K562 (cell line): ENCODE results near the gene ZBTB39. TPM values are rescaled to one million over a fixed set of nuclear protein-coding genes. Genes with fewer than 3 reads are reported as not detected.

Source experiments
- ATF7 ChIP-seq: fragments of 450-650 bp; IDR thresholded peaks from 2 replicates; pipeline ENCODE4 v1.7.1; 2014; ENCODE audit warnings: mild to moderate bottlenecking, moderate library complexity
- BRD9 ChIP-seq: fragments of 450-650 bp; IDR thresholded peaks from 2 replicates; pipeline ENCODE4 v1.6.1; 2018; ENCODE audit warnings: low read depth; ENCODE audit not compliant: partially characterized antibody
- ERF ChIP-seq: fragments of 450-650 bp; formaldehyde crosslinking; IDR thresholded peaks from 2 replicates; pipeline ENCODE4 v1.4.0; 2020; ENCODE audit warnings: mild to moderate bottlenecking, mixed read lengths
- FOXM1 ChIP-seq, 2 experiments: fragments of 450-650 bp in 1 of 2; sonication (generic) in 1 of 2; formaldehyde crosslinking in 1 of 2; IDR thresholded peaks; 2 replicates each; pipeline versions ENCODE4 v1.6.1 to v1.9.0; 2017 to 2022; ENCODE audit warnings: low read depth in 2 of 2, mild to moderate bottlenecking in 2 of 2, missing genetic modification reagents in 1 of 2, moderate library complexity in 1 of 2
- GABPB2 ChIP-seq: fragments of 250-450 bp; sonication (Bioruptor Pico); conservative IDR thresholded peaks from 2 replicates; pipeline ENCODE4 v1.5.1; 2021; ENCODE audit warnings: mild to moderate bottlenecking
- HNRNPH1 ChIP-seq: fragments of 200-400 bp; formaldehyde crosslinking; optimal IDR thresholded peaks from 2 replicates; pipeline ENCODE3; 2017; ENCODE audit warnings: low read depth, mild to moderate bottlenecking, low read length, moderate library complexity
- KAT7 ChIP-seq: sonication (generic); formaldehyde crosslinking; IDR thresholded peaks from 2 replicates; pipeline ENCODE4 v1.8.0; 2022; ENCODE audit warnings: missing genetic modification reagents, mild to moderate bottlenecking, borderline replicate concordance
- L3MBTL2 ChIP-seq: fragments of 450-650 bp; IDR thresholded peaks from 2 replicates; pipeline ENCODE4 v1.6.1; 2016; ENCODE audit warnings: mild to moderate bottlenecking, moderate library complexity
- PCBP2 ChIP-seq: fragments of 200-400 bp; formaldehyde crosslinking; IDR thresholded peaks from 2 replicates; pipeline ENCODE4 v1.6.1; 2018; ENCODE audit warnings: low read length, low read depth, mild to moderate bottlenecking, moderate library complexity; ENCODE audit not compliant: poor library complexity, severe bottlenecking
- POLR2AphosphoS5 ChIP-seq: IDR thresholded peaks from 2 replicates; pipeline ENCODE4 v1.6.1; 2011; ENCODE audit warnings: mild to moderate bottlenecking, low read depth, low read length, moderate library complexity; ENCODE audit not compliant: control insufficient read depth, insufficient read depth
- SMARCE1 ChIP-seq: fragments of 450-650 bp; IDR thresholded peaks from 2 replicates; pipeline ENCODE4 v1.7.1; 2016; ENCODE audit warnings: mild to moderate bottlenecking
- SRSF1 ChIP-seq: fragments of 200-400 bp; formaldehyde crosslinking; IDR thresholded peaks from 2 replicates; pipeline ENCODE4 v1.6.1; 2017; ENCODE audit warnings: mild to moderate bottlenecking, low read depth, low read length, moderate library complexity
- YY1 ChIP-seq, 3 experiments: IDR thresholded peaks; 2 replicates each; pipeline ENCODE4 v1.6.1; 2011; ENCODE audit warnings: low read length in 2 of 3, mild to moderate bottlenecking in 2 of 3, moderate library complexity in 2 of 3, borderline replicate concordance in 1 of 3, control low read depth in 1 of 3, low read depth in 1 of 3; ENCODE audit not compliant: insufficient read depth in 3 of 3, insufficient replicate concordance in 2 of 3, control insufficient read depth in 1 of 3, insufficient read length in 1 of 3; ENCODE audit errors: extremely low read depth in 1 of 3
- ZKSCAN8 ChIP-seq: fragments of 200-800 bp; sonication (Bioruptor generic); IDR thresholded peaks from 2 replicates; pipeline ENCODE4 v1.6.1; 2016; ENCODE audit warnings: missing genetic modification characterization, missing compliant biosample characterization
- ZNF134 ChIP-seq: fragments of 250-450 bp; sonication (Bioruptor Pico); conservative IDR thresholded peaks from 2 replicates; pipeline ENCODE4 v1.4.0; 2020
- ZNF551 ChIP-seq: fragments of 250-450 bp; sonication (Bioruptor Pico); IDR thresholded peaks from 2 replicates; pipeline ENCODE4 v1.5.0; 2021; ENCODE audit warnings: mild to moderate bottlenecking, moderate library complexity
- polyA plus RNA-seq, 8 experiments: library from polyadenylated mRNA; depleted of rRNA in 4 of 8; stranded (reverse) in 5 of 8; unstranded in 3 of 8; fragments of >200 nt; fragmentation: Nextera tagmentation in 2 of 8; fragmentation: Illumina TruSeq in 1 of 8; extraction: Ambion mirVana in 2 of 8; extraction: Trizol in 1 of 8; gene quantifications; 2 replicates each; pipeline versions ENCODE4 v1.2.1 to v1.2.3, GENCODE V29; 2011 to 2014; ENCODE audit warnings: inconsistent platforms in 1 of 8, missing spikeins in 1 of 8
- total RNA-seq, 7 experiments: library from RNA; depleted of rRNA in 6 of 7; stranded (reverse); fragments of >200 nt in 6 of 7; fragmentation: Illumina TruSeq in 2 of 7; extraction: Trizol in 2 of 7; gene quantifications; 2 replicates each; pipeline versions ENCODE4 v1.2.1 to v1.2.3, GENCODE V29; 2011 to 2021; ENCODE audit warnings: low replicate concordance in 1 of 7
- TF ChIP-seq, protein P1 (sequence below): sonication (generic); formaldehyde crosslinking; IDR thresholded peaks from 2 replicates; pipeline ENCODE4 v1.8.0; 2023; ENCODE audit warnings: missing genetic modification reagents, mild to moderate bottlenecking, borderline replicate concordance

The ZBTB39 gene
- total and polyA plus RNA-seq, 9 of the 15 experiments (the other 6 are each of a cell fraction or from before 2014, with no cell fraction given) = 3.3 to 13.3 (median 8.6) TPM

DNA sequence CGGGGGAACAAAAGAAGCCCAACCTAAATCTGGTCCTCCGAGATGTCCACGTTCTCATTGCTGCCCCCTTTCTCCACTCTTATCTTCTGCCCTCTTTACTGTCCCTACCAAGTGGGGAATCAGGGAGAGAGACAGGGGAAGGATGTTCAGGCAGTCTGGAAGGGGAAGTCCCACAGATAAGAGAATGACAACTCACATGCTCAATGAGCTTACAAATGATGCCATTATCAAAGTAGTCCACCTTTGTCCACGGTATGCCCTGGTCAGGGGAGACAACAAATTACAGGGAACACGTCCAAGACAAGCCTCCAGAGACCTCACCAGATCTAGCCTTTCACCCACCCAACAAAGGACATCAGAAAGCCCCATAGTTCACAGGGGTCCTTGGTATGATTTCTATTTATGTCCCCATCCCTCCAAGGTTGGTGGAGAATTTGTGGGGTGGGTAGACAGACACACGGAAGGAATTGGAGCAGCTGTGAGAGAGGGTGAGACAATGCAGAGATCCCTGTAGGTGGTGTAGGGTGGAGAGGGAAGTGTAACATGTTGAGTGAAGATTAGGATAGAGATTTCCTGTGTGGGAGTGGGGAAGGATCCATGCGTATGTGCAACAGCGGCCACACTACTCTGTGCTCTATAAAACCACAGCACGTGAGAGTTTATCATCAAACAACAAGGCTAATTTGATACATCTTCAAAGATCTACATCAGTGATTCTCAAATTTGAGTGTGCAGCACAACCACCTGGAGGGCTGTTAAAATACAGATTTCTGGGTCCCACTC lies 32.9 kb upstream of the ZBTB39 start (continued):
- TF ChIP-seq PCBP2 (no peak), YY1 (IDR thresholded peaks at IDR 0.05; ENCODE audit: borderline replicate concordance in 1 of 3, control insufficient read depth in 1 of 3, extremely low read depth in 1 of 3, insufficient read depth in 3 of 3, insufficient read length in 1 of 3, insufficient replicate concordance in 2 of 3, low read depth in 1 of 3, low read length in 2 of 3) (no peak), ZKSCAN8 (CRISPR knock-in tag) (no peak), SRSF1 (no peak), FOXM1 (IDR thresholded peaks at IDR 0.05; ENCODE audit: low read depth) (peak; percentile 56; the same call in 1 of the 2 replicates), FOXM1 (CRISPR knock-in tag; IDR thresholded peaks at IDR 0.05; ENCODE audit: low read depth) (no peak), ZNF551 (CRISPR knock-in tag) (no peak), SMARCE1 (peak; percentile 76), L3MBTL2 (no peak), GABPB2 (CRISPR knock-in tag) (no peak), ERF (CRISPR knock-in tag) (no peak), ATF7 (no peak), POLR2AphosphoS5 (peak; percentile 47), HNRNPH1 (no peak), ZNF134 (CRISPR knock-in tag) (no peak), KAT7 (no peak), BRD9 (no peak)
- TF ChIP-seq, protein P1, sequence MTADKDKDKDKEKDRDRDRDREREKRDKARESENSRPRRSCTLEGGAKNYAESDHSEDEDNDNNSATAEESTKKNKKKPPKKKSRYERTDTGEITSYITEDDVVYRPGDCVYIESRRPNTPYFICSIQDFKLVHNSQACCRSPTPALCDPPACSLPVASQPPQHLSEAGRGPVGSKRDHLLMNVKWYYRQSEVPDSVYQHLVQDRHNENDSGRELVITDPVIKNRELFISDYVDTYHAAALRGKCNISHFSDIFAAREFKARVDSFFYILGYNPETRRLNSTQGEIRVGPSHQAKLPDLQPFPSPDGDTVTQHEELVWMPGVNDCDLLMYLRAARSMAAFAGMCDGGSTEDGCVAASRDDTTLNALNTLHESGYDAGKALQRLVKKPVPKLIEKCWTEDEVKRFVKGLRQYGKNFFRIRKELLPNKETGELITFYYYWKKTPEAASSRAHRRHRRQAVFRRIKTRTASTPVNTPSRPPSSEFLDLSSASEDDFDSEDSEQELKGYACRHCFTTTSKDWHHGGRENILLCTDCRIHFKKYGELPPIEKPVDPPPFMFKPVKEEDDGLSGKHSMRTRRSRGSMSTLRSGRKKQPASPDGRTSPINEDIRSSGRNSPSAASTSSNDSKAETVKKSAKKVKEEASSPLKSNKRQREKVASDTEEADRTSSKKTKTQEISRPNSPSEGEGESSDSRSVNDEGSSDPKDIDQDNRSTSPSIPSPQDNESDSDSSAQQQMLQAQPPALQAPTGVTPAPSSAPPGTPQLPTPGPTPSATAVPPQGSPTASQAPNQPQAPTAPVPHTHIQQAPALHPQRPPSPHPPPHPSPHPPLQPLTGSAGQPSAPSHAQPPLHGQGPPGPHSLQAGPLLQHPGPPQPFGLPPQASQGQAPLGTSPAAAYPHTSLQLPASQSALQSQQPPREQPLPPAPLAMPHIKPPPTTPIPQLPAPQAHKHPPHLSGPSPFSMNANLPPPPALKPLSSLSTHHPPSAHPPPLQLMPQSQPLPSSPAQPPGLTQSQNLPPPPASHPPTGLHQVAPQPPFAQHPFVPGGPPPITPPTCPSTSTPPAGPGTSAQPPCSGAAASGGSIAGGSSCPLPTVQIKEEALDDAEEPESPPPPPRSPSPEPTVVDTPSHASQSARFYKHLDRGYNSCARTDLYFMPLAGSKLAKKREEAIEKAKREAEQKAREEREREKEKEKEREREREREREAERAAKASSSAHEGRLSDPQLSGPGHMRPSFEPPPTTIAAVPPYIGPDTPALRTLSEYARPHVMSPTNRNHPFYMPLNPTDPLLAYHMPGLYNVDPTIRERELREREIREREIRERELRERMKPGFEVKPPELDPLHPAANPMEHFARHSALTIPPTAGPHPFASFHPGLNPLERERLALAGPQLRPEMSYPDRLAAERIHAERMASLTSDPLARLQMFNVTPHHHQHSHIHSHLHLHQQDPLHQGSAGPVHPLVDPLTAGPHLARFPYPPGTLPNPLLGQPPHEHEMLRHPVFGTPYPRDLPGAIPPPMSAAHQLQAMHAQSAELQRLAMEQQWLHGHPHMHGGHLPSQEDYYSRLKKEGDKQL (CRISPR knock-in tag) = no peak
